A673 (cell line): ENCODE data around the gene ANGEL2.

ENCODE experiments used
- CTCF ChIP-seq: fragments of 300-800, 200-600 bp; sonication (generic); conservative IDR thresholded peaks from 2 replicates; pipeline ENCODE4 v1.5.1; 2017; ENCODE audit warnings: low read depth, mild to moderate bottlenecking, antibody characterized with exemption, low read length, moderate library complexity, mixed read lengths
- EZH2 ChIP-seq: fragments of 200-600 bp; sonication (generic); IDR thresholded peaks from 2 replicates; pipeline ENCODE4 v1.6.1; 2017; ENCODE audit warnings: borderline replicate concordance, low read depth, mild to moderate bottlenecking, mixed read lengths, antibody characterized with exemption, low read length; ENCODE audit not compliant: poor library complexity, severe bottlenecking

- TF ChIP-seq CTCF: no peak
- TF ChIP-seq EZH2: no peak
Observed at GRCh38 chr1:213014642-213015041, 1.0 kb downstream of the ANGEL2 start.
